HEK293 (cell line): ENCODE data around the gene GLO1.

Experiments
- ATF2 ChIP-seq: fragments of 450-650 bp; formaldehyde crosslinking; IDR thresholded peaks from 2 replicates; pipeline ENCODE4 v1.5.1; 2016; ENCODE audit warnings: missing biosample characterization, missing genetic modification characterization, low read depth
- KLF17 ChIP-seq: fragments of 450-650 bp; formaldehyde crosslinking; IDR thresholded peaks from 2 replicates; pipeline ENCODE4 v1.5.1; 2016; ENCODE audit warnings: missing biosample characterization, missing genetic modification characterization
- MYNN ChIP-seq: fragments of 450-650 bp; formaldehyde crosslinking; IDR thresholded peaks from 2 replicates; pipeline ENCODE4 v1.5.1; 2016; ENCODE audit warnings: missing biosample characterization, missing genetic modification characterization, borderline replicate concordance
- OSR2 ChIP-seq: fragments of 450-650 bp; formaldehyde crosslinking; IDR thresholded peaks from 2 replicates; pipeline ENCODE4 v1.5.1; 2016; ENCODE audit warnings: missing biosample characterization, missing genetic modification characterization
- PBX3 ChIP-seq: sonication (generic); formaldehyde crosslinking; IDR thresholded peaks from 2 replicates; pipeline ENCODE4 v1.8.1; 2022; ENCODE audit warnings: mild to moderate bottlenecking, moderate library complexity, missing genetic modification reagents
- PRDM10 ChIP-seq: fragments of 450-650 bp; formaldehyde crosslinking; IDR thresholded peaks from 2 replicates; pipeline ENCODE4 v1.5.1; 2016; ENCODE audit warnings: missing biosample characterization, missing genetic modification characterization
- SP2 ChIP-seq: fragments of 450-650 bp; formaldehyde crosslinking; IDR thresholded peaks from 2 replicates; pipeline ENCODE4 v1.5.1; 2016; ENCODE audit warnings: missing biosample characterization, missing genetic modification characterization
- SP7 ChIP-seq: fragments of 450-650 bp; formaldehyde crosslinking; IDR thresholded peaks from 2 replicates; pipeline ENCODE4 v1.5.1; 2016; ENCODE audit warnings: missing biosample characterization, missing genetic modification characterization
- WT1 ChIP-seq: fragments of 450-650 bp; formaldehyde crosslinking; IDR thresholded peaks from 2 replicates; pipeline ENCODE4 v1.5.1; 2016; ENCODE audit warnings: missing biosample characterization, missing genetic modification characterization
- YY1 ChIP-seq: fragments of 450-650 bp; formaldehyde crosslinking; IDR thresholded peaks from 2 replicates; pipeline ENCODE4 v1.5.1; 2018; ENCODE audit warnings: missing biosample characterization, missing genetic modification characterization
- ZBTB20 ChIP-seq: fragments of 450-650 bp; formaldehyde crosslinking; IDR thresholded peaks from 2 replicates; pipeline ENCODE4 v1.5.1; 2016; ENCODE audit warnings: missing biosample characterization, missing genetic modification characterization
- ZBTB21 ChIP-seq: fragments of 450-650 bp; formaldehyde crosslinking; IDR thresholded peaks from 2 replicates; pipeline ENCODE4 v1.5.1; 2017; ENCODE audit warnings: missing biosample characterization, missing genetic modification characterization
- ZBTB26 ChIP-seq: fragments of 450-650 bp; formaldehyde crosslinking; optimal IDR thresholded peaks from 2 replicates; pipeline ENCODE3; 2016; ENCODE audit warnings: missing biosample characterization, mild to moderate bottlenecking, missing genetic modification characterization
- ZBTB48 ChIP-seq: fragments of 450-650 bp; formaldehyde crosslinking; IDR thresholded peaks from 2 replicates; pipeline ENCODE4 v1.5.1; 2016; ENCODE audit warnings: missing biosample characterization, missing genetic modification characterization
- ZFP69B ChIP-seq: fragments of 450-650 bp; formaldehyde crosslinking; IDR thresholded peaks from 2 replicates; pipeline ENCODE4 v1.5.1; 2016; ENCODE audit warnings: missing biosample characterization, missing genetic modification characterization
- ZNF146 ChIP-seq: fragments of 450-650 bp; formaldehyde crosslinking; IDR thresholded peaks from 2 replicates; pipeline ENCODE4 v1.5.1; 2016; ENCODE audit warnings: missing biosample characterization, missing genetic modification characterization
- ZNF239 ChIP-seq: fragments of 450-650 bp; formaldehyde crosslinking; IDR thresholded peaks from 2 replicates; pipeline ENCODE4 v1.5.1; 2016; ENCODE audit warnings: missing biosample characterization, missing genetic modification characterization
- ZNF335 ChIP-seq: fragments of 450-650 bp; formaldehyde crosslinking; conservative IDR thresholded peaks from 2 replicates; pipeline ENCODE4 v1.5.1; 2016; ENCODE audit warnings: missing biosample characterization, missing genetic modification characterization
- ZNF341 ChIP-seq: fragments of 450-650 bp; formaldehyde crosslinking; IDR thresholded peaks from 2 replicates; pipeline ENCODE4; 2016; ENCODE audit warnings: low read depth, missing biosample characterization, missing genetic modification characterization
- ZNF521 ChIP-seq: fragments of 450-650 bp; formaldehyde crosslinking; IDR thresholded peaks from 2 replicates; pipeline ENCODE4 v1.5.1; 2017; ENCODE audit warnings: missing biosample characterization, mild to moderate bottlenecking, missing genetic modification characterization
- ZNF561 ChIP-seq: fragments of 450-650 bp; IDR thresholded peaks from 2 replicates; pipeline ENCODE4 v1.5.1; 2018; ENCODE audit warnings: missing biosample characterization, missing genetic modification characterization, borderline replicate concordance
- ZNF580 ChIP-seq: fragments of 450-650 bp; formaldehyde crosslinking; IDR thresholded peaks from 2 replicates; pipeline ENCODE4 v1.5.1; 2016; ENCODE audit warnings: missing biosample characterization, missing genetic modification characterization
- ZNF610 ChIP-seq: fragments of 450-650 bp; formaldehyde crosslinking; IDR thresholded peaks from 2 replicates; pipeline ENCODE4 v1.5.1; 2016; ENCODE audit warnings: missing biosample characterization, missing genetic modification characterization, borderline replicate concordance
- ZNF623 ChIP-seq: fragments of 450-650 bp; formaldehyde crosslinking; IDR thresholded peaks from 2 replicates; pipeline ENCODE4 v1.5.1; 2016; ENCODE audit warnings: missing biosample characterization, missing genetic modification characterization
- ZNF692 ChIP-seq: fragments of 450-650 bp; formaldehyde crosslinking; IDR thresholded peaks from 2 replicates; pipeline ENCODE4 v1.5.1; 2016; ENCODE audit warnings: missing biosample characterization, missing genetic modification characterization
- ZNF701 ChIP-seq: fragments of 450-650 bp; formaldehyde crosslinking; IDR thresholded peaks from 2 replicates; pipeline ENCODE4 v1.5.1; 2016; ENCODE audit warnings: missing biosample characterization, missing genetic modification characterization
- ZNF777 ChIP-seq: fragments of 450-650 bp; formaldehyde crosslinking; IDR thresholded peaks from 2 replicates; pipeline ENCODE4 v1.5.1; 2017; ENCODE audit warnings: missing biosample characterization, missing genetic modification characterization, borderline replicate concordance
- ZSCAN30 ChIP-seq: fragments of 450-650 bp; IDR thresholded peaks from 2 replicates; pipeline ENCODE4 v1.5.1; 2018; ENCODE audit warnings: missing biosample characterization, mild to moderate bottlenecking, missing genetic modification characterization, moderate library complexity
- ZXDB ChIP-seq: fragments of 450-650 bp; formaldehyde crosslinking; IDR thresholded peaks from 2 replicates; pipeline ENCODE4 v1.5.1; 2016; ENCODE audit warnings: missing biosample characterization, missing genetic modification characterization

GLO1 gene

GRCh38 chr6:38639498-38640215 is 63.3 kb downstream of the GLO1 start, which contains the start of gene BTBD9 (continued):
- TF ChIP-seq PRDM10, result no peak; the same call in 1 of the 2 replicates
- no peak; the same call in 1 of the 2 replicates for TF ChIP-seq SP7 (tag by site-specific recombination)
- peak; percentile 54 for TF ChIP-seq KLF17 (tag by site-specific recombination)
- peak; percentile 100 for TF ChIP-seq ZBTB21 (tag by site-specific recombination)
- no peak for TF ChIP-seq ZNF701 (tag by site-specific recombination)
- TF ChIP-seq ZNF561 (tag by site-specific recombination), result peak; percentile 58; the same call in 1 of the 2 replicates
- TF ChIP-seq PBX3, result peak; percentile 94
- TF ChIP-seq ZNF146, result no peak
- TF ChIP-seq MYNN (tag by site-specific recombination), result no peak
- 0 out of 2 replicates have a peak, but pooled peaks have one; percentile 35 for TF ChIP-seq ZNF692 (tag by site-specific recombination)
- TF ChIP-seq ZNF623, result 0 out of 2 replicates have a peak, but pooled peaks have one; percentile 18
- peak; percentile 58 for TF ChIP-seq ZFP69B
- TF ChIP-seq ATF2 (tag by site-specific recombination), result peak; percentile 86
- 0 out of 2 replicates have a peak, but pooled peaks have one; percentile 30 for TF ChIP-seq ZBTB48 (tag by site-specific recombination)
- no peak; the same call in 1 of the 2 replicates for TF ChIP-seq YY1 (tag by site-specific recombination)
- no peak for TF ChIP-seq ZNF239 (tag by site-specific recombination)
- peak; percentile 29; the same call in 1 of the 2 replicates for TF ChIP-seq OSR2 (tag by site-specific recombination)
- TF ChIP-seq ZSCAN30 (tag by site-specific recombination), result peak; percentile 83
- peak; percentile 23 for TF ChIP-seq SP2 (tag by site-specific recombination)
- 0 out of 2 replicates have a peak, but pooled peaks have one; percentile 11 for TF ChIP-seq WT1
- TF ChIP-seq ZNF580 (tag by site-specific recombination), result 0 out of 2 replicates have a peak, but pooled peaks have one; percentile 65
- TF ChIP-seq ZBTB20, result peak; percentile 59; the same call in 1 of the 2 replicates
- TF ChIP-seq ZXDB (tag by site-specific recombination), result peak; percentile 50
- TF ChIP-seq ZNF341 (tag by site-specific recombination), result no peak; the same call in 1 of the 2 replicates
- TF ChIP-seq ZNF335 (tag by site-specific recombination), result peak; percentile 97
- TF ChIP-seq ZNF521 (tag by site-specific recombination), result no peak
- TF ChIP-seq ZNF610 (tag by site-specific recombination), result no peak
- peak; percentile 88 for TF ChIP-seq ZBTB26 (tag by site-specific recombination)
- TF ChIP-seq ZNF777, result peak; percentile 81
